ENCODE results near the gene IRX2.

GRCh38 chr5:2703041-2703440 is 48.4 kb downstream of the IRX2 start:
- TF ChIP-seq POLR2A (IDR thresholded peaks at IDR 0.05): no peak
- no peak for TF ChIP-seq CTCF (IDR thresholded peaks at IDR 0.05 in 4 of 5, conservative IDR thresholded peaks at IDR 0.05 in 1 of 5)
